ENCODE measurements around the gene CEP192. TPM values are rescaled to one million over a fixed set of nuclear protein-coding genes. Genes with fewer than 3 reads are reported as not detected.
"Not testable (repeated sequence)": the region's sequence is repeated elsewhere in the genome, so short reads cannot be mapped to it uniquely, and the experiment has no call there.

CEP192 gene
- total RNA-seq, 1 donor from 2014 or later: 22.6 TPM

DNA sequence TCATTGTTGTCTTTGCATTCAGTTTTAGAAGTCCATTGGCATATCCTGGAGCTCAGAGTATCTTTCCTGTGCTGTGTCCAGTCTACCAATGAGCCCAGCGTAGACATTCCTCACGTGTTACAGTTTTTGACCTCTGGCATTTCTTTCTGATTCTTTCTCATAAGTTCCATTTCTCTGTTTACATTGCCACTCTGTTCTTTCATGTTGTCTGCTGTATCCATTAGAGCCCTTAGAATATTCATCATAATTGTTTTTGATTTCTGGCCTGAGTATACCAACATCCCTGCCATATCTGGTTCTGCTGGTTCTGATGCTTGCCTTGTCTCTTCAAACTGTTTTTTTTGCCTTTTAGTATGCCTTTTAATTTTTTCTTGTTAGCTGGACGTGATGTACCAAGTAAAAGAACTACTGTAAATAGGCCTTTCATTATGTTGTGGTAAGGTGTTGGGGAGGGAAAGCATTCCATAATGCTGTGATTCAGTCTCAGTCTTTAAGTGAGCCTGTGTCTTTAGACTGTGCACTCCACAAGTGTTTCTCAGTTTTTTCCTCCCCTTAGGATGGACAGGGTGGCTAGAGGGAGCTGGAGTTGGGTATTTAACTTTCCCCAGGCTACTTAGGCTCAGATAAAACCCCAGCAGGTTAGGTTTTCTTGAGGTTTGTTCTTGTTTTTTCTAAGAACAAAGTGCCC is 35.6 kb downstream of the CEP192 start:
- no peak for DNase-seq (ENCODE audit: low spot score)

DNA sequence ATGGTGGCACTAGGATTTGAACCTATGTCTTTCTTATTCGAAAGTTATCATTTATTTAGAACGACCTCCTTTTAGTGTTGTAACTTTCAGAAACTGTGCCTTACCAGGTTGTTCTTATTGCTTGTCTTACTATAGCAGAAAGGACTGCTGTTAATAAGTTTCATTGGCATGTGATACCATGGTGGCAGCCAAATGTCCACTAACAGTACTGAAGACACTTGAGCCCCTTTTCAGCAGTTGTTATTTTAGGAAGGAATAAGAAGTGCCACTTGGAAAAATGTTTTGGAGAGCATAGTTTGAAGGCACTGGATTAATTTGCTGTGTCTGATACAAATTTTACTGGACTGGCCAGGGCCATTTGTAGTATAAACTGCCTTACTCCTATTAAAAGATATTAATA is 37.7 kb downstream of the CEP192 start:
- no peak for DNase-seq (ENCODE audit: low spot score)

DNA sequence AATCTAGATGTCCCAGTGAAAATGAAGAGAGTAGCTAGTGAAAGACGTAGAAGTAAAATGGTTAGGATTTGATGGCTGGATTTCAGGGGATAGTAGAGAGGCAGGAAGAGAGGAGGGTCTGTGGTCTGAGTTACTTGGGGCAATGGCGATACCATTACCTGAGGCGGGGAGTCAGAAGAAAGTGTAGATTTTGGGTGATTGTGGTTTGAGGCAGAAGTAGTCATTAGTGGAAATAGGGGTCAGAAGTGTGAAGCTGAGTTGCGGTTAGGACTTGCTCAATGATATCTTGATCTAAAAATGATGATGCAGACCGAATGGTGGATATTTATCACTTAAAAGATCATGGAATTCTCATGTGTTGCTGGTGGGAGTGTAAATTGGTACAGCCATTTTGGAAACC is 41.0 kb downstream of the CEP192 start:
- DNase-seq (ENCODE audit: low spot score): no peak

DNA sequence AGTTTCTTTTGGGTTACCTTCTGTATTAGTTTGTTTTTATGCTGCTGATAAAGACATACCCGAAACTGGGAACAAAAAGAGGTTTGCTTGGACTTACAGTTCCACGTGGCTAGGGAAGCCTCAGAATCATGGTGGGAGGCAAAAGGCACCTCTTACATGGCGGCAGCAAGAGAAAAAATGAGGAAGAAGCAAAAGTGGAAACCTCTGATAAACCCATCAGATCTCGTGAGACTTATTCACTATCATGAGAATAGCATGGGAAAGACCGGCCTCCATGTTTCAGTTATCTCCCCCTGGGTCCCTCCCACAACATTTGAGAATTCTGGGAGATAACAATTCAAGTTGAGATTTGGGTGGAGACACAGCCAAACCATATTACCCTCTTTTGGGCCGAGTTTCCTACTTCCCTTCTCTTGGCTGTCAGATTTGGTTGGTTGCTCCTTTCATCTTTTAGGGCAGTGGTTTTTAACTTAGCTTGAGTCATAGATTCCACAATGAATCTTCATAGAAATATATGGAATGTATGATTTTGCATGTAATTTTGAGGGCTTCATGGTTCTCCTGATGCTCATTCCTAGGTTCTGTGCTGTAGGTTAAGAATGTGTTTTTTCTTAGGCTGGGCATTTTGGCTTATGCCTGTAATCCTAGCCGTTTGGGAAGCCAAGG is 44.2 kb downstream of the CEP192 start:
- DNase-seq (ENCODE audit: low spot score): no peak

DNA sequence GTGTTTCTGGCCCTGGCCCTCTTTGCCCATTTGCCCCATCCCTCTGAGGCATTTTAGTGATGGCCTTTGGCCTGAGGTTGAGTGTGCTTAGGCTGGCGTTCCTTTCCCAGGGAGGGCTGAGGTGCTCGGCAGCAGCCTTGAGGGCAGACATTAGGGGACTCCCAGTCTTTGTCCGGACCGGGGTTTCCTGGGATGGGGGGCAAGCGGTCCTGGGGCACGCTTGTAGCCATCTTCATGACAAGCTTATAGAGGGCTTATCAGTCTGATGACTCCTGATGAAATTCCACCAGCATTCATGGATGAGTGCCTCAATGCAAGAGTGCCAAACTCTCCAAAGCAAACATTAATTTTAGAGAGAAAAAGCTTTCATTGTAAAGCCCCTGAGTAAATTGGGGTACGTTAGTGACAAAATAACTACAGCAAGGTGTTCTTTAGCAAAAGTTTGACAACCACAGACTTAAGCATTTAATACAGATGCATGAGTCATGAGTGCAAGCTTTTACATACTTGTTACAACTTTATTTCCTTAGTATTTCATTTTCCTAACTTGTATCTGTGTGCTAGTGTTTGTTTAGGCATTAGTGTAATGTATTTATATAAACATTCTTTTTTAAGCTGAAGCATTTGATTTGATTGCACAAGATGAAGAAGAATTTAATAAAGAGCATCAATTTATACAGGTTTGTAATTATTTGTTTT is 45.6 kb downstream of the CEP192 start:
- DNase-seq (ENCODE audit: low spot score): no peak

DNA sequence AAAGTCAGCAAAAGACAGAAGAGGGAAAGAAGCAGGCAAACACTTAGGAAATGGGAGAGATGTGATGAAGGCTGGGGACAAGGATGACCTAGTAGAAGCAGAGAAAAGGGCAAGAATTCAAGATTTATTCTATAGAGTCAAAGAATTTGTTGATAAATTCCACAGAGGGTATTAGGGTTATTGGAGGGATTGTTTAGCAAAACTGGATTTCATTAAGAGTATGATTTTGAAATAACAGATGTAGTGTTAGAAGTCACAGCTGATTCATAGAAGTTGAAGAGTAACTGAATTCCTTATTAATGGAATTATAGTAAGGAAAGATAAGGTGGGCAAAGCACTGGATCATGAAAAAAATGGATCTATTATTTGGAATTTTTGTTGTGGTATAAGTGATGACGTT is 48.6 kb downstream of the CEP192 start:
- DNase-seq (ENCODE audit: low spot score): no peak

DNA sequence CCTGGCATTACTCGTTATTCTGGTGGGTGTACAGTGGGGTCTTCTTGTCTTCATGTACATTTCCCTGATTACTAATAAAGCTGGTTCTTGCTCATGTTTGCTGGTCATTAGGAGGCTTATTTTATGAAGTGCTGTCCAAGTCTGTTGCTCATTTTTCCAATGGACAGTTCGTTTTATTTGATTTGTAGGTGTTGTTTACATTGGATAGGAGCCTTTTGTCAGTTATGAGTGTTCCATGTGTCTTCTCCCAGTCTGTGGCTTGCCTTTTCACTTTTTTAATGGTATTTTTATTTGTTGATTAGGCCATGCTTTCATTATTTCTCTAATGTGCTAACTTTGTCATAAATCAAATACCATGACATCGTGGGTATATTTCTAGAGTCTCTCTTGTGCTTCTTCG is 51.9 kb downstream of the CEP192 start:
- DNase-seq (ENCODE audit: low spot score): no peak

DNA sequence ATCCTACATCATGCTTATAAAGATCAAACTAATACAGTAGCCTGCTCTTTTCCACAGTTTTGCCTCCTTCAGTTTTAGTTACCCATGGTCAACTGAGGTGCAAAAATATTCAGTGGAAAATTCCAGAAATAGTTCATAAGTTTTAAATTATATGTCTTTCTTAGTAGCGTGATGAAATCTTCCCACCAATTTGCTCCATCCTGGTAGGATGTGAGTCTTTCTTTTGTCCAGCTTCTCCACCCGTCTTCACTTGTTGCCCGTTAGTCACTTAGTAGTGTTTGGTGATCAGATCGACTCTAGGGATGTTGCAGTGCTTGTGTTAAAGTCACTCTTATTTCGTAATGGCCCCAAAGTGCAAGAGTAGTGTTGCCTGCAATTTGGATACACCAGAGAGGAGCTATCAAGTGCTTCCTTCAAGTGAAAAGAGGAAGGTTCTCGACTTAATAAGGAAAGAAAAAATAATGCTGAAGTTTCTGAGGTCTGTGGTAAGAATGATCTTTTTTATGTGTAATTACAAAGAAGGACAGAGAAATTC is 57.0 kb downstream of the CEP192 start:
- DNase-seq (ENCODE audit: low spot score): no peak

DNA sequence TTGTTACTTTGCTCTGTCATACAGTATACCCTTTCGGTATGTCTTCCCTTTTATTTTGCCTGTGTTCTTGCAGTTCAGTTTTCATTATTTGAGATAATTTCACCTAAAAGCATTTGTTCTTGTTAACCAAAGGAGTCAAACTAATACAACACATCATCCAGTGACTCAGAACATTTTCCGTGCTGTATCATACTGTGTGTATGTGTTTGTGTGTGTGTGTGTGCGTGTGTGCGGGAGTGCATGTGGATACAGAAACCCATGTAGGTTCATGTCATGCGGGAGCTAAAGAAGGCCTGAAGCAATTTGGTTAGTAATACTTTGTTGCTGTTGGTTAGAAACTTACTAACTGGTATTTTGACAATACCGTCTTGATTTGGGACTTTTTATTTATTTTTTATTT is 60.0 kb downstream of the CEP192 start:
- DNase-seq (ENCODE audit: low spot score): no peak

DNA sequence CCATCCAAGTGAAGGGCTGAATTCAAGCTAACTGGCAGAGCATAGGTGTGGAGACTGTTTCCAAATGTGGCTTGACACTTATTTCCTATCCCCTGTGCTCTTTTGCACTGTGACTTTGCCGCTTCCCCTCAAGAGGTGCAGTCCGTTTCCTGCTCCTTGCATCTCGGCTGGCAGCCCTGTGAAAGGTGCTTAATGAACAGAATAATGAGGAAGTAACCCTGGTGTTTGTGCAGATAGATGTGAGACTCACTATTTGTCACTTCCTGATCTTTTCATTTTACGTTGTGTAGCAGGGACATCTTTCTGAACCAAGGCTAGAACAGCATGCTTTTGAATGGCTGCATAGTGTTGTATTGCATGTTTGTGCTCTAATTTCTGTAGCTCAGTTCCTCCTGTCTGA is 60.8 kb downstream of the CEP192 start:
- no peak for DNase-seq (ENCODE audit: low spot score)

DNA sequence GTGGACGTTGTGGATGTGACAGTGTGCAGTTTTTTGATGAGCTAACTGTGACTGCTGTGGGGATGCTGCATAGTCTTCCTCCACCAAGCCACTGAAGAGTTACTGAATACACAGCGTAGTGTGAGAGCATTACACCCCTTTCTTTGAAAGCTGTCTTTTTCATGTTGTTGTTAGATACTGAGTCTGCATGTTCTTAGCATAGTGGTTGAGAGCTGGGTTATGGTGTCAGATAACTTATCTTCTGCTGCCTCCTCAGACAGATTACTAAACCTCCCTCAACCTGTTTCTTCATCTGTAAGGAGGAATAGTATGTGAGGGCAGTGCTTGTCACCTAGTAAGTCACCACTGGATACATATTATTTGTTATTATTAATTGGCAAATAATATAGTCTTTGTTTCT is 63.2 kb downstream of the CEP192 start:
- DNase-seq (ENCODE audit: low spot score): no peak

DNA sequence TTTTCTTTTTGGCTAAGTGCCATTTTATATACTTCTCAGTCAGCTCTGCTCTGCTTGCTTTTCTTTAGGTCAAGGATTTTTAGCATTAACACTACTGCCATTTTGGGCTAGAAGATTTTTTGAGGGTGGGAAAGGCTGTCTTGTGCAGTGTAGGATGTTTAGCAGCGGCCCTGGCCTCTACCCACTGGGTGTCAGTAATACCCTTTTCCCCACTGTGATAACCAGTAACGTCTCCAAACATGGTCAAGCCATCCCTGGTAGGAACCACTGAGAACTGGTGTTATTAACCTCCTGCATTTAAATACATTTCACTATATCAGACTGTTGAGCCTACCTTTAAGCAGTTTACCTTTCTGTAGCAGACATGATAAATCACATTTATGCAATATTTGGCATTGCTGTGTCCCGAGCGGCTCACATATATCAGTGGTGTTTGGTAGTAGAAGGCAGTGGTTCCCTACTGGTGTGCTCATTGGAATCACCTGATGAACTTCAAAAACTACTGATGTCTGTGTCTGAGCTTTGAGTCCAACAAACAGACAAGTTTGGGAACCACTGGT is 70.5 kb downstream of the CEP192 start:
- DNase-seq (ENCODE audit: low spot score): no peak

DNA sequence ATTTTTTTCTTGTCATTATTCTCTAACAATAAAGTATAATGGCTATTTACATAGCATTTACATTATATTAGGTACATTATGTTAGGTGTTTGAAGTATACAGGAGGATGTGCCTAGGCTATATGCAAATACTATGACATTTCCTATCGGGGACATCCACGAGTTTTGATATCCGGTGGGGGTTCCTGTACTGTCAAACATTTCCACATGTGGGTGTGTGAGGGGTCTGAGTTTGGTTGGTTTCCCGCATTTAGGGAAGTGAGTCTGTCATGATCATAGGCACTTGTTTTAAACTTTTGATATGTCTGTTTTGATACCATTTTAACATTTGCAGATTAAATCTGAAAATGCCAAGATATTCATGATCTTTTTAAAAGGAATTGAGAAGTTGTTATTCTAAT is 76.0 kb downstream of the CEP192 start:
- no peak for DNase-seq (ENCODE audit: low spot score)

DNA sequence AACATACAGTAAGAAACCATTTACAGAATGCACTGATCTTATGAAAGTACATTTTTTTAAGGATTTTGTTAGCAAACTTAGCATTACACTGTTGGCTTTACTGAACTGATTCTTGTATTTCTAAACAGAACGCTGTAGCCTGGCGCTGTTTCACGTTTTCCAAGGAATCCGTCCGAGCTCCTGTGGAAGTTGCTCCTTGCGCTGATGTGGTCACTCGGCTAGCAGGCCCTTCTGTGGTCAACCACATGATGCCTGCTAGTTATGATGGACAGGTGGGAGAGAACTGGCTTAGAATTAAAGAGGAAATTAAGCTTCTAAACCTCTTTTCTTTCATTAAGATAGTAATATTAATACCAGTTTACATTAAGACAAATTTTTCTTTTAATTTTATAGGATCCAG is 76.8 kb downstream of the CEP192 start:
- no peak for DNase-seq (ENCODE audit: low spot score)

DNA sequence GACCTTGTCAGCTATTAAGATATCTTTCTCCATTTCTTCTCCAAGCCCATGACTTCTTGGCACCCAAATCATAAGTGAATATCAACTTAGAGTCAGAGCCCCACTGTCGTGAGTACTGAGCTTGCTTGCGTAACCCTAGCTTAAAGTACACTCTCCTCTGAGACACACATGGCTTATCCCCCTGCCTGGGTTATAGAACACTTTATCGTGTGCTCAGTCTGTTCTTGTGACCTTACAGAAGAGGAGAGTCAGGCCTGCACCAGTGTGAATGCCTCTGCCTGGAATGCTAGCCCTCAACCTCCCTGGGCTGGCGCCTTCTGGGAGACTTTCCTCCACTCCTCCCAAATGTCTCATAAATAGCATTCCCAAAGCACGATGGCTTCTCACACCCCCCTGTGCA is 79.3 kb downstream of the CEP192 start:
- no peak for DNase-seq (ENCODE audit: low spot score)

DNA sequence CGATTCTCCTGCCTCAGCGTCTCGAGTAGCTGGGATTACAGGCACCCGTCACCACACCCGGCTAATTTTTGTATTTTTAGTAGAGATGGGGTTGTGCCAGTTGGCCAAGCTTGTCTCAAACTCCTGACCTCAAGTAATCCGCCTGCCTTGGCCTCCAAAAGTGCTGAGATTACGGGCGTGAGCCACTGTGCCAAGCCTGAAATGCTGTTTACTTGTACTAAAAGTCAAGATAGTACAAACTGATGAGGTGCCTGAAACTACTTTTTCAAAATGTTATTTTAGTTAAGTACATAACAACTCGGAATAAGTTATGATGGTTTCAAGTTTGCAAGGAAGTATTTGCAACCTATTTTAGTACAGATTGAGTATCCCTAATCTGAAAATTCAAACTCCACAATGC is 85.7 kb downstream of the CEP192 start:
- DNase-seq (ENCODE audit: low spot score): no peak

DNA sequence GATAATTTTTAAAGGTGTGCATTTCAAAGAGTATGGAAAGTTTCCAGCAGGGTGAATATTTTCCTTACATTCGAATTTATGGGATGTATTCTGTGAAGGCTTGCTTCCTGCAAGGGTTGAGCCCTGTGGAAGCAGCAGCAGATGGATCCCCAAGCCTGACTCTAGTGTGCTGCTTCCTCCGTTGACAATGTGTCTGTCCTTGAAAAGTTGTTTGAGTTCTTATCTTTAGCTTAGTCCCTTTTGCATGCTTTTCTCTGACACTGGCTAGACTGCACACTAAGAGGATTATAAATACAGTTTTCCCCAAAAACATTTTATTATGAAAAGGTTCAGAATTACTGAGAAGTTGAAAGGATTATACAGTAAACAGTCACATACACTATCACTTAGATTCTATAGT is 86.3 kb downstream of the CEP192 start:
- no peak for DNase-seq (ENCODE audit: low spot score)

DNA sequence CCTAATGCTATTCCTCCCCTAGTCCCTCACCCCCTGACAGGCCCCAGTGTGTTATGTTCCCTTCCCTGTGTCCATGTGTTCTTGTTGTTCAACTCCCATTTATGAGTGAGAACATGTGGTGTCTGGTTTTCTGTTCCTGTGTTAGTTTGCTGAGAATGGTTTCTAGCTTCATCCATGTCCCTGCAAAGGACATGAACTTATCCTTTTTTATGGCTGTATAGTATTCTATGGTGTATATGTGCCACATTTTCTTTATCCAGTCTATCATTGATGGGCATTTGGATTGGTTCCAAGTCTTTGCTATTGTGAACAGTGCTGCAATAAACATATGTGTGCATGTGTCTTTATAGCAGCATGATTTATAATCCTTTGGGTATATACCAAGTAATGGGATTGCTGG is 86.9 kb downstream of the CEP192 start:
- DNase-seq (ENCODE audit: low spot score): not testable (repeated sequence)

DNA sequence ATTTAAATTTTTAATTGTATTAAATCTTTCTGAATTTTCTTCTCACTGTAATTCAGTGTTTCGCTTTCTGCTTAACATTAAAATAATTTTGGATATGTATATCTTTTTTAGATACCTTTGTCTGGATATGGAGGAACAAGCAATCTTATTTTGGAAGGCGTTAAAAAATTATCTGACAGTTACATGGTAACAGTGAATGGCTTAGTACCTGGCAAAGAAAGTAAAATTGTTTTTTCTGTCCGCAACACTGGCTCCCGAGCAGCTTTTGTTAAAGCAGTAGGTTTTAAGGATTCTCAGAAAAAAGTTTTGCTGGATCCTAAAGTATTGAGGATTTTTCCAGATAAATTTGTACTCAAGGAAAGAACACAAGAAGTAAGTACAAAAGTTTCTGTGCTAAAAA is 95.7 kb downstream of the CEP192 start:
- DNase-seq (ENCODE audit: low spot score): no peak

DNA sequence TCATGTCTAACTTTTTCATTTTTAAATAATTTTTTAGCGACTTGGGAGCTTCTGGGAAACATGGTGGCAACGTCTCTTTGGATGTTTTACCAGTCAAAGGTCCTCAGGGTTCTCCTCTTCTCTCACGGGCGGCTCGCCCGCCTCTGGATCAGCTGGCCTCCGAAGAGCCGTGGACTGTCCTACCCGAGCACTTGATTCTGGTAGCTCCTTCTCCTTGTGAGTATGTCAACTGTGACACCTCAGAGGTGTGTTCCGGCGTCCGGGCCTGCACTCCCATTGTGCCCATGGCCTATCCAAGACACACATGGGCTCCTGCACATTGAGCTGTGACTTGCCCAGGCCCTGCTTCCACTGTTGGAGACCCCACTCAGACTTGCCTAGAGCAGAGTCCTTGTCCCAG is 104.3 kb downstream of the CEP192 start:
- no peak for DNase-seq (ENCODE audit: low spot score)

DNA sequence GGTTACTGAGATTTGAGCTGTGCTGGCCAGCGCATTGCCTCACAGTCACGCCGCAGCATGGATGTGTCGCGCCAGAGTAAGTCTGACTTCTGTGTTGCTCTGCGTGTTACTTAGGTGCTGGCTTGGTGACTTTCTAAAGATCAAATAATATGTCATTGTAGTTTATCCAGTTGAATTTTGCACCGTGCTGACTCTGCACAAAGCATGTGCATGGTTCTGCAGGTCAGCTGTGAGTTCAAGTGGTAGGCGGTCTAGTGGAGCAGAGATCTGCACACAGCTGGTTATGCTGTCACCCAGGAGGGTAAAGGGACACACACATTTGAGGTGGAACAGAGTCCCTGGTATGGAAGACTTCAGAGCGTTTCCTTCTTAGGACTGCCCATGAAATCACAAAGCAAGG is 105.1 kb downstream of the CEP192 start:
- DNase-seq (ENCODE audit: low spot score): no peak

DNA sequence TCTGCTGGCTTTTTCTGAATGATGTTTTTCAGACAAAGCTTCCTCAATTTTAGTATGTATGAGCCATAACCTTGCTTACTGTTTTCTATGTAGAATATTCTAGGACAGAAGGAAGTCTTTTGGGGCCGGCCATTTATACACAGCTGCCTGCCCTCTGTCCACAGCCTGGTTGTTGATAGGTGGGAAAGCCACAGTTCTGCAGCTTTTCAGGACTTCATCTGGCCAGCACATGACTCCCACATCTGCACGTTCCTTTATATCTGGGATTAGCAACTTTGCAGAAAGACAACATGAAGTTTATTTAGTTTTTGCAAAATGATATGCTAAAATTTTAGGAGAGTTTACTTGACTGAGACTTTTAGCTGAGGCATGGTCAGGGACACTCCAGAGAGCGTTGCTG is 105.6 kb downstream of the CEP192 start:
- DNase-seq (ENCODE audit: low spot score): no peak

DNA sequence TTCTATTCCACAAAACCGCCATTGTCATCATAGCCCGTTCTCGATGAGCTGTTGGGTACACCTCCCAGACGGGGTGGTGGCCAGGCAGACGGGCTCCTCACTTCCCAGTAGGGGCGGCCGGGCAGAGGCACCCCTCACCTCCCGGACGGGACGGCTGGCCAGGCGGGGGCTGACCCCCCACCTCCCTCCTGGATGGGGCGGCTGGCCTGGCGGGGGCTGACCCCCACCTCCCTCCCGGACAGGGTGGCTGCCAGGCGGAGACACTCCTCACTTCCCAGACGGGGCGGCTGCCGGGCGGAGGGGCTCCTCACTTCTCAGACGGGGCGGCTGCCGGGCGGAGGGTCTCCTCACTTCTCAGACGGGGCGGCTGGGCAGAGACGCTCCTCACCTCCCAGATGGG is 106.9 kb downstream of the CEP192 start:
- DNase-seq (ENCODE audit: low spot score): not testable (repeated sequence)

Data from mucosa of gallbladder (tissue), 1 donor.